ENCODE measurements around the gene TBL3. TPM values are rescaled to one million over a fixed set of nuclear protein-coding genes. Genes with fewer than 3 reads are reported as not detected.

TBL3 gene
- polyA plus RNA-seq, 2 of the 4 experiments (the other 2 are of a cell fraction), result 21.9 to 42.8 TPM

- ChIA-PET POLR2A (no interaction called here), CTCF (interaction anchor here (0.7 to 7.1 kb wide), 12 partner anchors 10 to 198 kb away, joined by 3 to 63 read pairs (median 6); partner anchors contain the start of genes RNF151 and RPS2)
- Histone ChIP-seq H3K4me1 (peaks cover 19% of the 10 kb centered on the region), H3K4me2 (peak overlapping the region; percentile 86), H3K4me3 (peak overlapping the region; percentile 84), H3K27ac (peak overlapping the region; percentile 79 to 92), H3K9me3 (no peaks in the 10 kb centered on the region)
- no peak for TF ChIP-seq CBX8 (IDR thresholded peaks at IDR 0.05)
- no peak for TF ChIP-seq HMGXB4 (CRISPR knock-in tag; IDR thresholded peaks at IDR 0.05; ENCODE audit: borderline replicate concordance)
- no peak for TF ChIP-seq RCOR1 (IDR thresholded peaks at IDR 0.05; ENCODE audit: low read depth, low read length)
- FAIRE-seq (no peak), DNase-seq (ENCODE audit: low read depth in 1 of 2, low spot score in 1 of 2) (no peak), ATAC-seq (peak; percentile 12 to 29; a peak in 5 of 6 replicates)
- WGBS (ENCODE audit: missing lambda C conversion rate), result 25% methylated on average over 13 of the region's 17 CpGs
Measured at GRCh38 chr16:1942047-1942809, 29.6 kb upstream of the TBL3 start.

GRCh38 chr16:1942810-1943726 lies 28.8 kb upstream of the TBL3 start, which contains the start of gene MSRB1:
MSRB1 (minus strand) TSS chr16:1943199; CDS start chr16:1943156, 43 bp downstream.
- ChIA-PET POLR2A (interaction anchor here (1.0 to 1.9 kb wide), 4 partner anchors 10 to 21 kb away, joined by 3 to 9 read pairs (median 4); partner anchors contain the start of gene RPS2), CTCF (interaction anchor here (1.2 to 7.1 kb wide), 5 partner anchors 11 to 20 kb away, joined by 3 to 63 read pairs (median 7); partner anchors contain the start of gene RPL3L)
- Histone ChIP-seq H3K9me3 (no peaks in the 10 kb centered on the region), H3K4me3 (peak within 1 kb of the TSS; percentile 84), H3K27ac (peak within 1 kb of the TSS; percentile 79 to 92), H3K4me2 (peak within 1 kb of the TSS; percentile 89), H3K4me1 (peaks cover 19% of the 10 kb centered on the region)
- FAIRE-seq (no peak), DNase-seq (ENCODE audit: low read depth in 1 of 2, low spot score in 1 of 2) (peak; percentile 97 to 98), ATAC-seq (peak; percentile 84 to 93)
- no peak for TF ChIP-seq FOSB (CRISPR knock-in tag; IDR thresholded peaks at IDR 0.05)
- no peak for TF ChIP-seq CEBPB (IDR thresholded peaks at IDR 0.05)
- TF ChIP-seq ESRRA (IDR thresholded peaks at IDR 0.05; ENCODE audit: borderline replicate concordance, low read length), result no peak
- TF ChIP-seq KDM1A (IDR thresholded peaks at IDR 0.05; ENCODE audit: low read depth), result no peak
- no peak for TF ChIP-seq EHF (CRISPR knock-in tag; IDR thresholded peaks at IDR 0.05)
- TF ChIP-seq CHD4 (IDR thresholded peaks at IDR 0.05; ENCODE audit: borderline replicate concordance), result no peak
- TF ChIP-seq REST (IDR thresholded peaks at IDR 0.05), result no peak
- no peak for TF ChIP-seq FOXS1 (CRISPR knock-in tag; IDR thresholded peaks at IDR 0.05)
- TF ChIP-seq POLR2A (IDR thresholded peaks at IDR 0.05; ENCODE audit: low read length), result peak; percentile 90
- TF ChIP-seq CBX8 (IDR thresholded peaks at IDR 0.05), result no peak
- TF ChIP-seq RAD21 (conservative IDR thresholded peaks at IDR 0.05 in 1 of 2, IDR thresholded peaks at IDR 0.05 in 1 of 2), result no peak
- no peak for TF ChIP-seq MAFK (IDR thresholded peaks at IDR 0.05; ENCODE audit: partially characterized antibody)
- no peak for TF ChIP-seq ZFP36 (IDR thresholded peaks at IDR 0.05; ENCODE audit: borderline replicate concordance, partially characterized antibody)
- TF ChIP-seq JUN (IDR thresholded peaks at IDR 0.05), result peak in 1 of 2 experiments; percentile 54; a peak in 1 of 5 replicates
- peak; percentile 62; the same call in 1 of the 2 replicates for TF ChIP-seq TFCP2L1 (CRISPR knock-in tag; IDR thresholded peaks at IDR 0.05)
- TF ChIP-seq, protein P1, sequence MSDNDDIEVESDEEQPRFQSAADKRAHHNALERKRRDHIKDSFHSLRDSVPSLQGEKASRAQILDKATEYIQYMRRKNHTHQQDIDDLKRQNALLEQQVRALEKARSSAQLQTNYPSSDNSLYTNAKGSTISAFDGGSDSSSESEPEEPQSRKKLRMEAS (IDR thresholded peaks at IDR 0.05), result peak; percentile 90
- TF ChIP-seq PHF8 (IDR thresholded peaks at IDR 0.05; ENCODE audit: borderline replicate concordance, low read depth), result peak; percentile 90
- no peak for TF ChIP-seq ZSCAN20 (CRISPR knock-in tag; IDR thresholded peaks at IDR 0.05)
- TF ChIP-seq KDM5A (IDR thresholded peaks at IDR 0.05), result no peak
- no peak for TF ChIP-seq ELK1 (IDR thresholded peaks at IDR 0.05; ENCODE audit: low read depth, low read length)
- TF ChIP-seq, protein P2, sequence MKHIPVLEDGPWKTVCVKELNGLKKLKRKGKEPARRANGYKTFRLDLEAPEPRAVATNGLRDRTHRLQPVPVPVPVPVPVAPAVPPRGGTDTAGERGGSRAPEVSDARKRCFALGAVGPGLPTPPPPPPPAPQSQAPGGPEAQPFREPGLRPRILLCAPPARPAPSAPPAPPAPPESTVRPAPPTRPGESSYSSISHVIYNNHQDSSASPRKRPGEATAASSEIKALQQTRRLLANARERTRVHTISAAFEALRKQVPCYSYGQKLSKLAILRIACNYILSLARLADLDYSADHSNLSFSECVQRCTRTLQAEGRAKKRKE (CRISPR knock-in tag; IDR thresholded peaks at IDR 0.05; ENCODE audit: low read depth), result no peak
- TF ChIP-seq, protein P3, sequence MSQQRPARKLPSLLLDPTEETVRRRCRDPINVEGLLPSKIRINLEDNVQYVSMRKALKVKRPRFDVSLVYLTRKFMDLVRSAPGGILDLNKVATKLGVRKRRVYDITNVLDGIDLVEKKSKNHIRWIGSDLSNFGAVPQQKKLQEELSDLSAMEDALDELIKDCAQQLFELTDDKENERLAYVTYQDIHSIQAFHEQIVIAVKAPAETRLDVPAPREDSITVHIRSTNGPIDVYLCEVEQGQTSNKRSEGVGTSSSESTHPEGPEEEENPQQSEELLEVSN (IDR thresholded peaks at IDR 0.05; ENCODE audit: borderline replicate concordance, low read depth), result peak; percentile 65; the same call in 1 of the 2 replicates
- TF ChIP-seq HOXB5 (CRISPR knock-in tag; IDR thresholded peaks at IDR 0.05), result no peak
- WGBS (ENCODE audit: missing lambda C conversion rate), result 2% methylated on average over 38 of the region's 77 CpGs
